HepG2 (cell line): ENCODE measurements around the gene SIRT7. TPM values are rescaled to one million over a fixed set of nuclear protein-coding genes. Genes with fewer than 3 reads are reported as not detected.

Source experiments
- AGO2 ChIP-seq: fragments of 200-400 bp; formaldehyde crosslinking; optimal IDR thresholded peaks from 2 replicates; pipeline ENCODE3; 2017; ENCODE audit warnings: mild to moderate bottlenecking, low read depth, low read length, moderate library complexity
- ARID2 ChIP-seq: sonication (generic); formaldehyde crosslinking; IDR thresholded peaks from 2 replicates; pipeline ENCODE4 v1.8.1; 2022; ENCODE audit warnings: mild to moderate bottlenecking, missing genetic modification reagents, borderline replicate concordance
- ARNT2 ChIP-seq: sonication (generic); formaldehyde crosslinking; IDR thresholded peaks from 2 replicates; pipeline ENCODE4 v1.8.0; 2022; ENCODE audit warnings: mild to moderate bottlenecking, low read depth, missing genetic modification reagents, moderate library complexity
- BRCA1 ChIP-seq: sonication (generic); formaldehyde crosslinking; IDR thresholded peaks from 2 replicates; pipeline ENCODE4 v1.4.0; 2020; ENCODE audit warnings: missing genetic modification reagents
- CREB1 ChIP-seq, 2 experiments: fragments of 450-650 bp in 1 of 2; IDR thresholded peaks; 2 replicates each; pipeline ENCODE4 v1.6.1; 2016 to 2017; ENCODE audit warnings: control low read depth in 1 of 2, mild to moderate bottlenecking in 1 of 2, missing compliant biosample characterization in 1 of 2, missing genetic modification characterization in 1 of 2
- EED ChIP-seq: sonication (generic); formaldehyde crosslinking; IDR thresholded peaks from 2 replicates; pipeline ENCODE4 v1.5.0; 2020; ENCODE audit warnings: mild to moderate bottlenecking, missing genetic modification reagents
- HNRNPL ChIP-seq: fragments of 200-400 bp; formaldehyde crosslinking; IDR thresholded peaks from 2 replicates; pipeline ENCODE4 v1.6.1; 2017; ENCODE audit warnings: mild to moderate bottlenecking, low read depth, low read length
- KMT2B ChIP-seq: IDR thresholded peaks from 2 replicates; pipeline ENCODE4 v1.6.1; 2016; ENCODE audit warnings: missing genetic modification reagents, missing compliant biosample characterization
- MAX ChIP-seq: IDR thresholded peaks from 2 replicates; pipeline ENCODE4 v1.6.1; 2012; ENCODE audit warnings: inconsistent platforms
- MAZ ChIP-seq, 2 experiments: sonication (generic) in 1 of 2; formaldehyde crosslinking in 1 of 2; IDR thresholded peaks; 2 replicates each; pipeline versions ENCODE4 v1.5.0 to v1.6.1; 2012 to 2020; ENCODE audit warnings: low read depth in 2 of 2, mild to moderate bottlenecking in 2 of 2, borderline replicate concordance in 1 of 2, improper control_type of control experiment in 1 of 2, low read length in 1 of 2, missing genetic modification reagents in 1 of 2, moderate library complexity in 1 of 2
- MTF2 ChIP-seq: sonication (generic); formaldehyde crosslinking; IDR thresholded peaks from 2 replicates; pipeline ENCODE4 v1.5.0; 2020; ENCODE audit warnings: missing genetic modification reagents, borderline replicate concordance
- PITX1 ChIP-seq: sonication (generic); formaldehyde crosslinking; IDR thresholded peaks from 2 replicates; pipeline ENCODE4 v1.5.1; 2020; ENCODE audit warnings: mild to moderate bottlenecking, missing genetic modification reagents
- POLR2A ChIP-seq, 2 experiments: IDR thresholded peaks; 2 replicates each; pipeline ENCODE4 v1.6.1; 2011; ENCODE audit warnings: low read depth in 2 of 2, low read length in 2 of 2, mild to moderate bottlenecking in 1 of 2, moderate library complexity in 1 of 2; ENCODE audit not compliant: insufficient read depth in 1 of 2
- POLR2AphosphoS5 ChIP-seq: IDR thresholded peaks from 2 replicates; pipeline ENCODE4 v1.6.1; 2012; ENCODE audit warnings: low read depth, low read length
- RBM22 ChIP-seq: fragments of 200-400 bp; formaldehyde crosslinking; optimal IDR thresholded peaks from 2 replicates; pipeline ENCODE3; 2017; ENCODE audit warnings: mild to moderate bottlenecking, low read length, moderate library complexity
- REXO4 ChIP-seq: sonication (generic); formaldehyde crosslinking; IDR thresholded peaks from 2 replicates; pipeline ENCODE4 v1.8.0; 2022; ENCODE audit warnings: missing genetic modification reagents, mild to moderate bottlenecking, borderline replicate concordance
- RFXAP ChIP-seq: sonication (generic); formaldehyde crosslinking; IDR thresholded peaks from 2 replicates; pipeline ENCODE4 v1.4.0; 2020; ENCODE audit warnings: missing genetic modification reagents, borderline replicate concordance
- SP4 ChIP-seq: sonication (generic); formaldehyde crosslinking; IDR thresholded peaks from 2 replicates; pipeline ENCODE4 v1.8.1; 2023; ENCODE audit warnings: mild to moderate bottlenecking, missing genetic modification reagents
- ZBTB2 ChIP-seq: sonication (generic); formaldehyde crosslinking; IDR thresholded peaks from 2 replicates; pipeline ENCODE4 v1.8.0; 2022; ENCODE audit warnings: low read depth, missing genetic modification reagents
- ZNF296 ChIP-seq: sonication (generic); formaldehyde crosslinking; conservative IDR thresholded peaks from 2 replicates; pipeline ENCODE4 v1.5.0; 2020; ENCODE audit warnings: mild to moderate bottlenecking, missing genetic modification reagents
- ZNF354B ChIP-seq: sonication (generic); formaldehyde crosslinking; IDR thresholded peaks from 2 replicates; pipeline ENCODE4 v1.8.0; 2022; ENCODE audit warnings: mild to moderate bottlenecking, missing genetic modification reagents
- ZNF550 ChIP-seq: sonication (generic); formaldehyde crosslinking; IDR thresholded peaks from 2 replicates; pipeline ENCODE4 v1.4.0; 2020; ENCODE audit warnings: mild to moderate bottlenecking, missing genetic modification reagents, borderline replicate concordance
- ZNF639 ChIP-seq: conservative IDR thresholded peaks from 2 replicates; pipeline ENCODE4 v1.6.1; 2018; ENCODE audit warnings: missing genetic modification reagents
- ZNF652 ChIP-seq: IDR thresholded peaks from 2 replicates; pipeline ENCODE4 v1.6.1; 2016; ENCODE audit warnings: low read depth, borderline replicate concordance
- ZNF720 ChIP-seq: sonication (generic); formaldehyde crosslinking; IDR thresholded peaks from 2 replicates; pipeline ENCODE4 v1.4.0; 2020; ENCODE audit warnings: missing genetic modification reagents
- ZNF841 ChIP-seq: sonication (generic); formaldehyde crosslinking; IDR thresholded peaks from 2 replicates; pipeline ENCODE4 v1.8.1; 2023; ENCODE audit warnings: missing genetic modification reagents, borderline replicate concordance
- polyA plus RNA-seq, 8 experiments: library from polyadenylated mRNA; depleted of rRNA in 3 of 8; stranded (reverse) in 7 of 8; unstranded in 1 of 8; fragments of >200 nt; fragmentation: Illumina TruSeq in 4 of 8; extraction: Trizol in 4 of 8; gene quantifications; 2 replicates each; pipeline versions ENCODE4 v1.2.1 to v1.2.3, GENCODE V29; 2011 to 2016; ENCODE audit warnings: low read depth in 4 of 8, missing spikeins in 1 of 8, mixed read lengths in 1 of 8; ENCODE audit not compliant: insufficient read depth in 1 of 8
- total RNA-seq, 5 experiments: library from RNA; depleted of rRNA; stranded (reverse); fragments of >200 nt; fragmentation: Illumina TruSeq; extraction: Trizol; gene quantifications; 2 replicates each; pipeline ENCODE4 v1.2.3, GENCODE V29; 2016; ENCODE audit warnings: low read depth in 1 of 5

Gene SIRT7
- total and polyA plus RNA-seq, 2 of the 13 experiments (the other 11 are each of a cell fraction or from before 2014, with no cell fraction given): 8.3 to 24.8 TPM

GRCh38 chr17:81866440-81867169 lies 51.4 kb downstream of the SIRT7 start (continued):
- peak; percentile 66; the same call in 1 of the 2 replicates for TF ChIP-seq HNRNPL
- TF ChIP-seq ZNF550 (CRISPR knock-in tag): no peak
- 0 out of 2 replicates have a peak, but pooled peaks have one; percentile 2 for TF ChIP-seq ZNF841 (CRISPR knock-in tag)
- no peak for TF ChIP-seq ZNF354B (CRISPR knock-in tag)
- no peak for TF ChIP-seq REXO4 (CRISPR knock-in tag)
- peak; percentile 99 for TF ChIP-seq AGO2
- TF ChIP-seq POLR2A (IDR thresholded peaks at IDR 0.05; ENCODE audit: insufficient read depth in 1 of 2, low read depth in 2 of 2, low read length in 2 of 2): peak in 1 of 2 experiments; percentile 41; a peak in 2 of 4 replicates
- TF ChIP-seq MTF2 (CRISPR knock-in tag): no peak
- TF ChIP-seq MAZ (IDR thresholded peaks at IDR 0.05; ENCODE audit: borderline replicate concordance, low read depth, low read length): no peak
- TF ChIP-seq MAZ (CRISPR knock-in tag; IDR thresholded peaks at IDR 0.05; ENCODE audit: low read depth): peak; percentile 48; the same call in 1 of the 2 replicates
- TF ChIP-seq ARNT2 (CRISPR knock-in tag): 0 out of 2 replicates have a peak, but pooled peaks have one; percentile 56
- TF ChIP-seq ARID2 (CRISPR knock-in tag): no peak
- no peak for TF ChIP-seq RFXAP (CRISPR knock-in tag)
- TF ChIP-seq POLR2AphosphoS5: peak; percentile 15; the same call in 1 of the 2 replicates
- TF ChIP-seq PITX1 (CRISPR knock-in tag): no peak
- TF ChIP-seq SP4: peak; percentile 8; the same call in 1 of the 2 replicates
- no peak for TF ChIP-seq ZNF720 (CRISPR knock-in tag)
- no peak for TF ChIP-seq CREB1 (IDR thresholded peaks at IDR 0.05)
- no peak for TF ChIP-seq CREB1 (CRISPR knock-in tag; IDR thresholded peaks at IDR 0.05)
- TF ChIP-seq MAX: no peak; the same call in 1 of the 2 replicates
- TF ChIP-seq BRCA1 (CRISPR knock-in tag): peak; percentile 30; the same call in 1 of the 2 replicates
- TF ChIP-seq EED (CRISPR knock-in tag): 0 out of 2 replicates have a peak, but pooled peaks have one; percentile 2
- TF ChIP-seq ZNF652 (CRISPR knock-in tag): 0 out of 2 replicates have a peak, but pooled peaks have one; percentile 6
- no peak for TF ChIP-seq ZNF639
- no peak for TF ChIP-seq KMT2B (CRISPR knock-in tag)
- 0 out of 2 replicates have a peak, but pooled peaks have one; percentile 44 for TF ChIP-seq ZBTB2 (CRISPR knock-in tag)
- TF ChIP-seq ZNF296 (CRISPR knock-in tag): no peak
- TF ChIP-seq RBM22: peak; percentile 63
